NCI-H526 (cell line): ENCODE results near the gene EMX2.

Experiments used
- DNase-seq, 2 experiments: peaks; one replicate each; lab custom pipeline; 2025; lab: John Stamatoyannopoulos, UW

The EMX2 gene

DNA sequence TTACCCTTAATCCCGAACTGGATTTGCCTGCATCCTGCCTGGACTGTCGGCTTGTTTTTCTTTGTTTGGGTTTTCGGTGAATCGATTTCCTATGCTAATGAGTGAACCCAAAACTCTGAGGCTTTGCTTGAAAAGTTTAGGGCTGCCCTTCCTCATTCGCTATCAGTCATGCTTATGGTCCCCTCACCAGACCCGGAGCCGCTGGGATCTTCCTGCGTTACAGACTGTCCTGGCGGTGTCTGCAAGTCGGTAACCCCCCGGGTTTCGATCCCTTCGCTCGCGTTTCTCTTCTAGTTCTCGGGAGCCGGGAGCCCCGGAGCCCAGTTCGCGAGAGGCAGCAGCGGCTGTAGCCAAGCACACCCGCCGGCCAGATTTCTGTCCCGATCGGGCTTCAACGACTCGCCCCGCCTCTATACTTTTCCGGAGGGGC is 2.2 kb downstream of the EMX2 start:
- DNase-seq: peak in 1 of 2 experiments; percentile 16

DNA sequence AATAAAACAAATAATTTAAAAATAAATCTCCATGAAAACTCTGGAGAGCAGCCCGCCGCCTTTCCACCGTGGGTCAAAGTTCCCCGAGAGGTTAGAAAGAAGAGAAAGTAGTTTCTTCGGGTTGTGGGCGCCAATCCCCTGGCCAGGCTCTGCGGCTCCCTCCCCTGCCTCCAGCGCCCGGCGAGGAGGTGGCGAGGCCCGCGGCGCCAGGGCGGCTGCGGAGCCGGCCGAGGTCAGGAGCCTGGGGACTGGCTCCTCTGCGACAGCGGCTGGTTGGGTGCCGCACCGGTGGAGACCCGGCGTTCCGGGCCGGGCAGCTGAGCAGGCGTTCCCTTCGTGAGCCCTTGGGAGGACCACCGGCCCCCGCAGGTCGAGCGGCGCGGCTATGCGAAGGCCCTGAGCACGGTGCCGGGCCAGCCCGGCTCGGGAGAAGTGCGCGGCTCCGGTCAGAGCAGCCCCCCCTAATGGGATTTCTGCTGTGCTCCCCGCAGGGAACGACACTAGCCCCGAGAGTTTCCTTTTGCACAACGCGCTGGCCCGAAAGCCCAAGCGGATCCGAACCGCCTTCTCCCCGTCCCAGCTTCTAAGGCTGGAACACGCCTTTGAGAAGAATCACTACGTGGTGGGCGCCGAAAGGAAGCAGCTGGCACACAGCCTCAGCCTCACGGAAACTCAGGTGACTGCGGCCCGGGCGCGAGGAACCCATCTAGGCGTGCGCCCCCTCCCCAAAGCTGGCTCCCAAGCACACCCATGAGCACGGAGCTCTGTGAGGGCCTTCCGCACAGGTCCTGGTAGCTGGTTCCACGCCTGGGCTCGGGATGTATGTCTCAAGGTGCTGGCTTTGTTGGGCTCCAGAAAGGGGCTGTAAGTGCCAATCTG is 2.8 kb downstream of the EMX2 start:
- peak in 1 of 2 experiments; percentile 18 for DNase-seq

DNA sequence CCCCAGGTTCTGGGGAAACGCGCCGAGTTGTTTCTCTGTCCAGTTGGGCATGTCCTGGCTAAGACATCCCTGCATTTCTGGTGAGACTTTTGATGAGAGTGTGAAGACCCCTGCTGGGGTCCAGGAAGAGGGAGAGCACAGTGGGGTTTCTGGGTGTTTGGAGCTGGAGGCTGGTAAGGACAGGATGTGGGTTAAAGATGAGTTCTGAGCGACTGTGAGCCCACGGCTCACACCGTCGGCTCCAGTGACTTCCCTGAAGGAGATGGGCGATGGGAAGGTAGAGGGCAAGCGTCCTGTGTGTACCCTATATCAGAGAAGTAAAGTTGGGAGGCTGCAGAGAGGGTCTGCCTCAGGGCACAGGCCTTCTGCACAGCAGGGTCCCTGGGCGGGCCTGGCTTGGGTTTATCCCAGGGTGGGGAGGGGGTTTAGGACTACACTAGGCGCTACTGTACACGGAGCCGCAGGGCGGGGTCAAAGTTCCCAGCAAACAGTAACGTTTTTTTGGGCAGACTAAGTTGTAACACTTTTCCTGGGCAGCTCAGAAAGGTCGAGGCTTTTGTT is 3.6 kb downstream of the EMX2 start:
- no peak for DNase-seq

DNA sequence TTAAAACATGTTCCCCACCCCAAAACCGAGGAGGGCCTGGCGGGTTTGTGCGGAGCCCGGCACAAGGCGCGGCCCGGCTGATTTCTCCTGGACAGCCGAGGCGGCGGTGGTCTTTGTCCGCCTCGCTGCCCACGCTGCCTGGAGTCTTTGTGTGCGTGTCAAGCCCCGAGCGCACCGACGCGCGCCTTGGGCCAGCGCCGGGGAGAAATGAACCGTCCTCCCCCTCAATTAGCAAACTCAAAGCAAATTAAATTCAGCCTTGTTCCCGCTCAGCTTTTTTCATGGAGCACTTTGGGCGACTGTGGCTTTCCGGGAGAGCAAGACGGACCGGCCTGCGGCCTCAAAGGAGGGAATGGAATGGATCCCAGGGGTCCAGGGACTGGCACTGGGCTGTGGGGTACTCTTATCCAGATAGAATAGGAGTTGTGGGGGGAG is 4.1 kb downstream of the EMX2 start:
- DNase-seq: no peak

DNA sequence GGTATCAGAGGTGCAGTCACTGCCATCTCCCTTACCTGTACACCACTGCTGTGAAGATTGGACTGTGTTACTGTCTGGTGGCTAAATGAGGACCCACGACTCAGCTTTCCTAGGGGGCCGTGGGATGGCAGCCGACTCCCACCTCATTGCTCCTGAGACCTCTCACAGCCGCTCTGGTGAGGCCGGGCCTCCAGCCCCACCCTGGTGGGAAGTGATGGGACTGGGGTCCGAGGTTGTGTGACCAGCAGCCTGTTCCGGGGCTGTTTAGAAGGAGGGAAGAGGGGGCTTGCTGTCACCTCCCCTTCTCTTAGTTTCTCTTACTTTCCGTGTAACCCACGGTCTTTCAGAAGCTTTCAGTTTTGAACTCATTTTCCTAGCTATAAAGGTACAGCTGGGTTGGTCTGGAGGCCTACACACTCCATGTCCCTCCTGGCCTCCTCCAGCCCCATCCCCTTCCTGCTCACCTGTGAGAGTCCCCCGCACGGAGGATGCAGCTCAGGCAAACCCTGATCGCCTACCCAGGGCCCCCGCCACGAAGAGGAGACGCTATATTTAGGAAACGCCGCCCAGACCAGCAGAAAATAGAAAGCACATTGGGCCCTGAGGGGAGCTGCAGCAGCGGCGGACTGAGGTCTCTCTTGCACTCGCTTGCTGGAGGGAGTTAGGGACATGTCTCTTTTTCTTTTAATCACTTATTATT is 4.6 kb downstream of the EMX2 start:
- no peak for DNase-seq

DNA sequence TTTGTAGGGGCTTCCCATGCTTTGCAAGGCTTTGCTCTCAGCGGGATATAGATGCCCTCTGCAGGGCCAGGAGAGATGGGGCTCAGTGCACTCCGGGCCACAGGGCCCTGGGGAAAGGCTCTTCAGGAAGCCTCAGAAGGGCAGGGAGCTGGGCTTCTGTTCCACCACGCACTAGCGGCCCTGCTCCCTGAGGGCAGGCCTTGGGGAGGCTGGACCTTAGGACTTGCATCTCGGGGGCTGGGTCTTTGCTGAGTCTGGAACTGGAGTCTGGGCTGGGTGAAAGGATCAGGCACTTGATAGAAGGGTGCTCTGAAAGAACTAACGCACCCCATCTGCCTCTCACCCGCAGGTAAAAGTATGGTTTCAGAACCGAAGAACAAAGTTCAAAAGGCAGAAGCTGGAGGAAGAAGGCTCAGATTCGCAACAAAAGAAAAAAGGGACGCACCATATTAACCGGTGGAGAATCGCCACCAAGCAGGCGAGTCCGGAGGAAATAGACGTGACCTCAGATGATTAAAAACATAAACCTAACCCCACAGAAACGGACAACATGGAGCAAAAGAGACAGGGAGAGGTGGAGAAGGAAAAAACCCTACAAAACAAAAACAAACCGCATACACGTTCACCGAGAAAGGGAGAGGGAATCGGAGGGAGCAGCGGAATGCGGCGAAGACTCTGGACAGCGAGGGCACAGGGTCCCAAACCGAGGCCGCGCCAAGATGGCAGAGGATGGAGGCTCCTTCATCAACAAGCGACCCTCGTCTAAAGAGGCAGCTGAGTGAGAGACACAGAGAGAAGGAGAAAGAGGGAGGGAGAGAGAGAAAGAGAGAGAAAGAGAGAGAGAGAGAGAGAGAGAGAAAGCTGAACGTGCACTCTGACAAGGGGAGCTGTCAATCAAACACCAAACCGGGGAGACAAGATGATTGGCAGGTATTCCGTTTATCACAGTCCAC is 5.4 kb downstream of the EMX2 start:
- no peak for DNase-seq

DNA sequence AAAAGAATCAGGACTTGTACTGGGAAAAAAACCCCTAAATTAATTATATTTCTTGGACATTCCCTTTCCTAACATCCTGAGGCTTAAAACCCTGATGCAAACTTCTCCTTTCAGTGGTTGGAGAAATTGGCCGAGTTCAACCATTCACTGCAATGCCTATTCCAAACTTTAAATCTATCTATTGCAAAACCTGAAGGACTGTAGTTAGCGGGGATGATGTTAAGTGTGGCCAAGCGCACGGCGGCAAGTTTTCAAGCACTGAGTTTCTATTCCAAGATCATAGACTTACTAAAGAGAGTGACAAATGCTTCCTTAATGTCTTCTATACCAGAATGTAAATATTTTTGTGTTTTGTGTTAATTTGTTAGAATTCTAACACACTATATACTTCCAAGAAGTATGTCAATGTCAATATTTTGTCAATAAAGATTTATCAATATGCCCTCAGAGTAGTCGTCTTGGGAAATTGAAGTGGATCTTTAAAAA is 6.6 kb downstream of the EMX2 start:
- DNase-seq: no peak

DNA sequence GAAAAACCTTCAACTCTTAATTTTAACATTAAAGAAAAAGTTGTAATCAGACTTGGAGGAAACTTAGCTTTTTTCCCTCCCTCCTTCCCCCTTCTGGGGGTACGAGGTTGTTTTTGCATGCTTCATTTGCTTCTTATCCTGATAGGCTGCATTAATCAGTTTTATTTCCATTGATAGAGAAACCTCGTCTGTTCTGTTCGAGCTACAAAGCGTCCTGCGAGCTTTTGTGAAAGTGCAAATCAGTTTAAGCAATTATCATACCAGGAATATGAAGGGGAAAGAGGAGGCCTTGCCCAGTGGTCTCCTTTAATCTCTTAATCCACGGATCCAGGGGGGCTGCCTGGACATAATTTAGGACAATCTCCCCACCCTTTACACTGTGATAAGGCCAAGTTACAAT is 7.5 kb downstream of the EMX2 start:
- no peak for DNase-seq

DNA sequence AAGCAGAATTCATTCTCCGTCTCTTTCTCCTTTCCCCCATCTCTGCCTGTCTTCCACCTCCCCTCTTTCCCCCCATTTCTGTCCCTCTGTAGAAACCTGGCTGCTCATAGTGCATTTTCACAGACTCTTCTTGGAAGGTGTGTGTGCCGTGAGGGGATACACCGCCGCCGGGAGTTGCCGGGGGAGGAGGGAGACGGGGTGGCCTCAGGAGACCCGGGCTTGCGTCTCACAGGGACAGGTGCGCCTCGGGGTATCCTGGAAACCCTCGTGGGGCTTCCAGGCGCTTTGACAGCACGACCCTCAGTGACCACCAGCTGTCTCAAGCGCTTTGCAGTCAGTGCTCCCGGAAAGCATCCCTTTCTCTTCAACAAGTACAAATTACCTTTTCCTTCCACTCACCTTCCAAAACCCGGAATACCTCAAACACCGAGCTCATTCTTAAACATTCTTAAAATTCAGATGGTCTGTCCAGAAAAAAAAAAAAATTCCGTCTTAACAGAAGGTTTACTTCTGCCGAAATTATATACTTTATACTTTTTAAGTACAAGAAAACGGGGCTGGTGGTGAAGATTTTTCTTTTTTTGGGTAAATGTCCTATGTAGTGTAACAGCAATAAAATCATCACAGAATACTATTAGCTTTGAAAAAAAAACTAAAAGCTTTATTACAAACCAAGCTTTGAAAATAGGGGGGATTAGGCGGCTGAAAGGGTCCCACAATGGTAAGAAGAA is 8.2 kb downstream of the EMX2 start:
- no peak for DNase-seq

DNA sequence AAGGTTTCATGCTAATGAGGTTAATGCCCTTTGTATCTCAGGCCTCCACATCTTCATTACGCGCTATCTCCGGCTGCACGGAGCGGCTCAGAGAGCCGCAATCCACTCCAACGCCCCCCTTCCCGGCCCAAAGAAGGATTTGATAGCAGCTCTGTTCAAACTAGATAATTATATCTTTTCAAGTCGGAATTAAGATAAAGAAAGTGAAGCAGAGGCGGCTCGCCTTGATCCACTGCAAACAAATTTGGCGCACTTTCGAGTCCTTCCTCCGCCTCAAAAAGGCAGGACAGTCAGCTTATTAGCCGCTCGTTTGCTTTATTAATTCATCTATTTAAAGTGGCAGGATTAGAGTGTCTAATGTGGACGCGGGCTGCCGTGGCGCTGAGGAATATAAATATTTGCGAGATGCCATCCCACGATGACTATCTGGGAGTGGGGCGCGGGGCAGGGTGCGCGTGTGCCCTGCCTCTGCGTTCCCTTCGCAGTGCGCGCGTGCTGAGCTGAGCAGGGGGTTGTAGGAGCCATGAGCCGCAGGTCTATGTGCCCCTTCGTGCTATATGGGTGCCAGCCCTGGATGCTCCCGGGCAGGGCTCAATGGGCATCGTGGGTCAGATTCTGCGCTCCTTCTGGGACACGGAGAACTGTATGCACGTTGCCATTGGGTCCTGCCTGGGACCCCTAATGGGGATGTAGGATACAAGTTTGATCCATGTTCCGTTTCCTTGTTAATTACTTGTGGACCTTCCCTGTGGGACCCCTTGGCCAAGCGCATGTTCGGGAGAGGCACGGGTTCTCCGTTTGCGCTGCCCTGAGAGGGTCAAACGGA is 9.0 kb downstream of the EMX2 start:
- no peak for DNase-seq

DNA sequence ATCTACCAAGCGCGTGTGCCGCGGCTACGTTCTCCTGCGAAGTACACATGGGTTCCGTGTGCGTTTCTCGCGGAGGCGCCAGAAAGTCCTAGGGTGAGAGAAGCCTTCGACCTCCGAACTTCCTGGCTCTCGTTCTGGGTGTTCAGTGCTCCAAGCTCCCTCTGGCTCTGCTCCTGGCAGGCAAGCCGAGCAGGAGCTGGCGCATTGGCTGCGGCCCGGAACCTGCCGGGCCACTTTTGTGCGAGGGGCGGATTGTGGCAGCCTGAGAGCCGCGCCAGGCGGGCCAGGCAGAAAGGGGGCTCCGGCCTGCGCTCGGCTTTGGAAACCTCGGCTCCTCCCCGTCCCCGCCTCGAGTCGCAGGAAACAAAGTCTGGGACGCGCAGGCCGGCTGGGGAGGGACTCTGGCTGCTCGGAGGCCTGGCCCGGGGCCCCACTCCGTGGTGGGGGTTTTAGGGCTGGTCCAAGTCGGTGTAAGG is 9.6 kb downstream of the EMX2 start:
- DNase-seq: no peak

DNA sequence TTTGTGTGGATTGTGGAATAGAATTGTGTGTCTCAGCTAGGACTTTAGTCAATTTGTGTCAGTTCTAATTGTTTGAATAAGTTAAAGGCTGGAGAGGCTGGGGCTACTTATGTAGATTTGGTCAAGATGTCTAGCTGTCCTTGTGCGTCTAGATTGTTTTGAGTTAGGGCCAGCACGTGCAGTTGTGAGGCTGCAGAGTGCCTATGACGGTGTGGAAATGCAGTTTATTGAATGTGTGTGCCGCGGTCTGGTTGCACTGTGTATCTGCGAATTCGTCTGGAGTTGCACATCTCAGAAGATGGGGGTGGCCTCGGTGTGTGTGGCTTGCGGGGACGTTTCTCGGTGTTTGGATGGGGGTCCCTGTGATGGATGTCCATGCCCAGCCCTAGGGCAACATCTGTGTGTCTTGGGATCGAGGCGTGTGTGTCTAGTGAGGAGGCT is 10.2 kb downstream of the EMX2 start:
- DNase-seq: no peak

DNA sequence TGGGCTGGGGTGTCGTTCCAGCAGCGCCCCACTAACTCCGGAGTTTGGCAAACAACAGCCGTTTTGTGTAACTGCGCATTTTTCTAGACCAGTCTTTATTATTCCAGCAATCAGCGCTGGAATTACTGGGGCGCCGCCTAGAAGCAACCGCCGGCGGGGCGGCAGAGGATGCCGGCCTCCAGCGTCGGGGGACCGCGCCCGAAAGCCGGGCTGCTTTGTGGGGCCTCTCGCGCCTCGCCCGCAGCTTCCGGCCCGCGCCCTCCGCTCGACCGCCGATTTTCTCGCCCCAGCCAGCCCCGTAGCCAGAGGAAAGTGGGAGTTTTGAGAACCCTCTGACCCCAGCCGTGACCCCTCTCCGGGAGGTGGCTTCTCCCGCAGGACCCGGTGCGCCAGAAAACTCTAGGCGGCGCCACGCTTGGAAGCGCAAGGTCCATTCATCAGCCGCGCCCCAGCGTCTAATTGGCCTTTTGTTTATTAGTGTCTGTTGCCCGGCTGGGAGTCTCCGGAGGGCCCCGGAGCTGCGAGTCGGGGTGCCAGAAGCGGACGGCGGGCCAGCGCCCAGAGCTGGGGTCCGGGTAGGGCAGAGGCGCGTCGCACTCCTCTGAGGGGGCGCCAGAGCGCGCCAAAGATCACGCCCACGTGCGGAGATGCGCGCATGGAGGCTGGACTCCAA is 10.7 kb downstream of the EMX2 start:
- peak in 1 of 2 experiments; percentile 23 for DNase-seq

DNA sequence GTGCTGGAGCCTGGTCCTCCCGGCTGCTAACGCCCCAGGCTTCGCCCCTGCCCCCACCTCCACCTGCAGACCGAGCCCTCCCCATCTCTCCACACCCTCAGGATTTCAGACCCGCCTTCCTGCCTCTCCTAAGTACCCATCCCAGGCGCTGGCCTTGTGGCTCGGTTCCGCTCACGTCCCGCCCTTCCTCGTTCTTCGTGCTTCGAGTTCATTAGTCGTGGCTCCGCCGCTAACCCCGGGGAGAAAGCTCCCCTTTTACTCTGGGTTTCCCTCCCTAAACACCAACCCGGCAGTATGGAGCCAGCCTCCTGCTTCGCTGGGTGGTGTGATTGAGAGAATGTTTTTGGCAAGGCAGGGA is 11.2 kb downstream of the EMX2 start:
- no peak for DNase-seq

DNA sequence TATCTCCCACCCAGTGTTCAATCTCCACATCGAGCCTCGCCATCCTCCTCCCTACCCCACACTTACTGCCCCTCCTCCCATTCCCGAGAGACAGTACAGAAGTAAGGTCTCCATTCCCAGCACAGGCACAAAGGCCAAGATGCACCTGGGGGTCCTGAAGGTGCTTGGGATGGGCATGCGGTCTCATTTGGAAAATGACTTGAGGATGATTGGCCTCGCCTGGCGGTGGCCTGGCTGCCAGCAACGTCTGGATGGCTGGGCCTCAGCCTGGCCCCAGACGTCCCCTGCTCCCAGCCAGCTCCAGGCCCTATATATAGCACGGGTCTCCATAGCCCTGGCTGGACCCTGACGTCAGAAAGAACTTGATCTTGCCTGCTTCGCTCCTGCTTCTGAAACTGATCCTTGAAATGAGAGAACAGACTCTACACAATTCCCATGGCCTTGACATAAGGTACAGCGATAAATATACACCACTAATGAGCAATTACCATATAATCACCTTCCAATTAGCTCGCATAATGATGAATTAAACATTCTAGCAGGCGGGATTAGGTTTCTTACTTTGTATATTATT is 11.8 kb downstream of the EMX2 start:
- DNase-seq: no peak

DNA sequence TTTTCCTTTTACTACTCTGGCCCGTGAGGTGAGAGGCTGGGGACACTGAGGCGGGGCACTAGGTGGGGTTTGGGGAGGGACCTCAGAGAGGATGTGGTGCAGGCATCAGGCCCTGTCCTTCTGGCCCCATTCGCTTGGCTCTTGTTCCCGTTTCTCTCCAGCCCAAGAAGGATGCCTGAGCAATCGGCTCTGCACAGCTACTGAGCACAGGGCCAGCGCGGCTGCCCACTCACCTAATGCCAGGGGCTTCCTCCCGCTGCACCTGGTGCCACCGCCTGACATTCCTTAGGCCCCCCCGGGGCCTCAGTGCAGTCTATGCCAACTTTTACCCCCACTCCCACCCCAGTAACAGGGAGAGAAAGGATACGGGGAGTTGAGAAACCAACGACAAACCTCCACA is 12.5 kb downstream of the EMX2 start:
- no peak for DNase-seq

DNA sequence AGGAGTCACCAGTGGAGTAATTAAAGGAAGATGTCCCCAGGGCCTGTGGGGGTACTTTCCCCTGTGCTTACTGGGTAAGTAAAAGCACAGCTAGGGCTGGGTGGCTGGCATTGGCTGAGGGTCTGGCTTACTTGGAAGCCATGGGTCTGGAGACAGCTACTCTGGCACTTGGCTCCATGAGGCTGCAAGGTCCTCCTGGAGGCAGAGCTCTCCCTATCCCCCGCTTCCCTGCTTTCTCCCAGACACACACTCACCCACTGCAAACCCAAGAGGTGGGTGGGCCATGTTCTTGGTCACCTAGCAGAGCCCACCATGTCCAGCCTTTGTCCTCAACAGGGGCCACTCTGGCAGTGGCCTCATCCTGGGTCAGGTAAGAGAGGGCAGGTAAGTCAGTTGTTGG is 13.3 kb downstream of the EMX2 start:
- no peak for DNase-seq

DNA sequence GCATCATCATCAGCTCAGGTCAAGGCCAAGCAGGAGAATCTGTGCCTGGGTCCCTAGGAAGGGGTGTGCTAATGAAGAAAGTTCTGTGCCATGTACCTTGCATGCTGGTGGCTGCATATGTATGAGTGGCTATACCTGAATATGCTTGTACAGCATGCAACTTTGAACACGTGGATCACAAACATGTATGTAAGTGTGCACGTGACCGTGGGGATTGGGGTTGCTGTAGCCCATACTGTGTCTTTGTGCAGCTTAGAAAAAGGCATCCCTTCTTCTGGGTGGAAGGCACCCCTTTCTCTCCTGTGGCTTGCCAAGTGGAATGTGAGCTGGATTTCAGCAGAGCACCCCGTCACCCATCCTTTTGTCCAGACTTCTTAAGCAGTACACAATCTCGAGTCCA is 13.8 kb downstream of the EMX2 start:
- DNase-seq: no peak

DNA sequence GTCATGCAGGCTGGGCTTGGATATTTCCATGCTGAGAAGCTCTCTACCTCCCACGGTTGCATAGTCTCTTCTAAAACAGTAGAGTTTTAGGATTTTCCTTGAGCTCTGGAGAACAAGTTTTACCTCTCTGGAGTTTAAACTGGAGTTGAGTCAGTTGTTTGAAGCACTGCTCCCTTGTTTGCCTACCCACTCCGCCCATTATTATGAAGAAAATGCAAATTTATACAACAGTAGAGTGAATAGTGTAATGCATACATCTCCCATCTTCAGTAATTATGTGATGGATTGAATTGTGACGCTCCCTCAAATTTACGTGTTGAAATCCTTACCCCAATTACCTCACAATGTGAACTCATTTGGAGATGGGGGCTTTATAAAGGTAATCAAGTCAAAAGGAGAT is 17.2 kb downstream of the EMX2 start:
- peak in 1 of 2 experiments; percentile 36 for DNase-seq
